Measurements from ENCODE around the gene NRXN3.

DNA sequence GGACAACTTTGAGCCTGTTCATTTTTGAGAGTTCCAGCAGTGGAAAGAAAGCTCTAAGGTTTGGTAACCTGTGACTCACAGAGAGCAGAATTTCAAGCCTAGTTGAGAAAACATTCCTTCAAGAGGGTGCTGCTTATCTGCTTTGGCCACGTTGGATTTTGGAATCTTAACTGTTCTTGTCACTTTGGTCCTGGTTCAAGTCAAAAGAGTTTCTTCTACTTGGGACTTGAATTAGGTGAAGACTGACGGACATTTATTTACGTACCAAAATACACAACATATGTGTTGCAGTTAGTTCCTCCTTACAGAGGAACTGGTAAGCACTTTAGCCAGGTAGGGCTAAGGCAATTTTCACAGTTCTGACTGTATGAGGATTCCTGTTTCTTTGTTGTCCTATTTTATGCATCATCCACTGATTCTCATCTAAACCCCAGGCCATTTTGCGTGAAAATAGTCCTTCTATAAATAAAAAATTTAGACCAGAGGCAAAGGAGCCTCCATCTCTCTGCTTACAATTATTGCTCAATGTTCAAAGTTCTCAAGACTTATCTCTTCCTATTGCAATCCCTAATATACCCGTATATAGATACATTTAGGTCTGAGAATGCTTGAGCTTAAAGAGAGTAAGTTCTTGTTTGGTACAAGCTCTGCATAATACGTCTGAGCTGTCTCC lies 1460.3 kb downstream of the NRXN3 start:
- TF ChIP-seq GATA3 (IDR thresholded peaks at IDR 0.05; ENCODE audit: low read depth, low read length) (no peak), GATA2 (IDR thresholded peaks at IDR 0.05; ENCODE audit: low read depth, low read length) (no peak)

All from SH-SY5Y (cell line).